Cardiac muscle cell (in vitro differentiated cells and primary cell): Measurements from ENCODE around the gene SNX20. TPM values are rescaled to one million over a fixed set of nuclear protein-coding genes. Genes with fewer than 3 reads are reported as not detected.

ENCODE experiments used
- DNase-seq, 2 donors: peaks; one replicate each; pipeline versions ENCODE4 v3.0.0 to v3.0.0-alpha.2; 2010 to 2017; ENCODE audit warnings: low read depth in 1 of 2, low spot score in 1 of 2
- H3K27ac ChIP-seq: fragments of 200-600 bp; sonication (generic); 2 replicates; pipeline ENCODE4 v1.5.1; 2016
- H3K27me3 ChIP-seq: fragments of 200-600 bp; sonication (generic); 2 replicates; pipeline ENCODE4 v1.6.0; 2016; ENCODE audit warnings: control low read depth
- H3K36me3 ChIP-seq: fragments of 200-600 bp; sonication (generic); 2 replicates; pipeline ENCODE4 v1.5.1; 2016; ENCODE audit warnings: control low read depth
- H3K4me1 ChIP-seq: fragments of 200-600 bp; sonication (generic); 2 replicates; pipeline ENCODE4 v1.8.1; 2017; ENCODE audit warnings: low read depth, mild to moderate bottlenecking, mixed run types
- H3K4me3 ChIP-seq: fragments of 200-600 bp; sonication (generic); 2 replicates; pipeline ENCODE4 v1.5.1; 2016; ENCODE audit warnings: mild to moderate bottlenecking
- H3K9me3 ChIP-seq: fragments of 200-600 bp; sonication (generic); 2 replicates; pipeline ENCODE4 v1.5.1; 2017; ENCODE audit warnings: low read depth, mild to moderate bottlenecking, control low read depth
- CTCF ChIP-seq: IDR thresholded peaks from 2 replicates; pipeline ENCODE4 v1.5.1; 2012; ENCODE audit warnings: low read depth, mild to moderate bottlenecking, low read length
- polyA plus RNA-seq: library from polyadenylated mRNA; unstranded; fragments of >200 nt; fragmentation: Nextera tagmentation; extraction: Ambion mirVana; gene quantifications from 2 replicates; pipeline ENCODE4 v1.2.1, GENCODE V29; 2016
- total RNA-seq: library from RNA; depleted of rRNA; stranded (reverse); fragments of >200 nt; gene quantifications from 2 replicates; pipeline ENCODE4 v1.2.3, GENCODE V29; 2016

SNX20 gene
- total and polyA plus RNA-seq, 2 experiments from 2014 or later, result not detected

- no peaks in the 10 kb centered on the region for H3K36me3 ChIP-seq
- no peak for TF ChIP-seq CTCF
- H3K27me3 ChIP-seq, result no peaks in the 10 kb centered on the region
- H3K4me1 ChIP-seq, result no peaks in the 10 kb centered on the region
- no peak overlapping the region for H3K27ac ChIP-seq
- DNase-seq, result no peak
- no peak overlapping the region for H3K4me3 ChIP-seq
- H3K9me3 ChIP-seq, result no peaks in the 10 kb centered on the region
These were observed 2.7 kb upstream of the SNX20 start for GRCh38 chr16:50683689-50684374.

- Histone ChIP-seq H3K36me3 (no peaks in the 10 kb centered on the region), H3K4me3 (no peak overlapping the region), H3K27ac (no peak overlapping the region), H3K4me1 (no peaks in the 10 kb centered on the region), H3K9me3 (no peaks in the 10 kb centered on the region), H3K27me3 (no peaks in the 10 kb centered on the region)
- DNase-seq, result no peak
- TF ChIP-seq CTCF, result no peak
These were observed 587 bp downstream of the SNX20 start for GRCh38 chr16:50680556-50680893.

GRCh38 chr16:50679676-50680555 lies 1.2 kb downstream of the SNX20 start:
- no peak for TF ChIP-seq CTCF
- H3K36me3 ChIP-seq, result no peaks in the 10 kb centered on the region

GRCh38 chr16:50679266-50679665 lies 1.8 kb downstream of the SNX20 start:
- H3K9me3 ChIP-seq, result no peaks in the 10 kb centered on the region
- TF ChIP-seq CTCF, result no peak
- H3K4me3 ChIP-seq, result no peak overlapping the region
- H3K27me3 ChIP-seq, result no peaks in the 10 kb centered on the region
- peak in 1 of 2 donors; percentile 15 for DNase-seq
- H3K27ac ChIP-seq, result no peak overlapping the region
- no peaks in the 10 kb centered on the region for H3K4me1 ChIP-seq
- H3K36me3 ChIP-seq, result no peaks in the 10 kb centered on the region

More at GRCh38 chr16:50679676-50680555, 1.2 kb downstream of the SNX20 start:
- no peak overlapping the region for H3K27ac ChIP-seq
- H3K9me3 ChIP-seq, result no peaks in the 10 kb centered on the region
- no peaks in the 10 kb centered on the region for H3K27me3 ChIP-seq
- DNase-seq, result no peak
- H3K4me3 ChIP-seq, result no peak overlapping the region
- H3K4me1 ChIP-seq, result no peaks in the 10 kb centered on the region

- Histone ChIP-seq H3K9me3 (no peaks in the 10 kb centered on the region), H3K4me3 (no peak overlapping the region), H3K4me1 (no peaks in the 10 kb centered on the region), H3K36me3 (no peaks in the 10 kb centered on the region), H3K27ac (no peak overlapping the region), H3K27me3 (no peaks in the 10 kb centered on the region)
- no peak for DNase-seq
- no peak for TF ChIP-seq CTCF
These were observed 2.6 kb downstream of the SNX20 start for GRCh38 chr16:50678531-50678930.
